Gastrocnemius medialis (tissue), 4 donors: ENCODE data around the gene GNB1L.

ENCODE experiments used
- POLR2A ChIP-seq, 2 donors: fragments of 450-650 bp; IDR thresholded peaks; one replicate each; pipeline ENCODE4 v1.6.1; 2017; ENCODE audit warnings: antibody characterized with exemption in 2 of 2, mild to moderate bottlenecking in 2 of 2, moderate library complexity in 2 of 2
- TF ChIP-seq, protein P1 (sequence below), 5 experiments: fragments of 450-650 bp in 3 of 5; fragments of 200-600 bp in 2 of 5; sonication (generic) in 2 of 5; IDR thresholded peaks in 4 of 5; conservative IDR thresholded peaks in 1 of 5; 1 replicate in 4 of 5; 2 replicates in 1 of 5; pipeline ENCODE4 v1.5.1; 2016 to 2019; ENCODE audit warnings: antibody characterized with exemption in 5 of 5, mild to moderate bottlenecking in 3 of 5, moderate library complexity in 3 of 5

DNA sequence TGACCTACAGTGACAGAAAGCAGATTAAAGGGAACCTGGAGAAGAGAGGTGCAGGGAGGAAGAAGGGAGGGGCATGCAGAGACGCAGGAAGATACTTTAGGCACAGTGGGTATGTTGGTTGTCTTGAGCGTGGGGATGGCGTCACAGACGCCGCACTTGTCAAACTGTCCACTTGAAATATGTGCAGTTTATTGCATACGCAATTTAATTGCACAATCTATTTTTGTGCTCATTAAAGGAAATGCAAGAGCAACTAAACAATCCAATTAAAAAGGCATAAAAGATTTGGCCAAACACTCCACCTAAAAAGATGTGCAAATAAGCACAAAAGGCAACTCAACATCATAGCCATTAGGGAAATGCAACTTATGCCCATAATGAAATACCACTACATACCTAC lies 16.8 kb downstream of the GNB1L start:
- TF ChIP-seq, protein P1, sequence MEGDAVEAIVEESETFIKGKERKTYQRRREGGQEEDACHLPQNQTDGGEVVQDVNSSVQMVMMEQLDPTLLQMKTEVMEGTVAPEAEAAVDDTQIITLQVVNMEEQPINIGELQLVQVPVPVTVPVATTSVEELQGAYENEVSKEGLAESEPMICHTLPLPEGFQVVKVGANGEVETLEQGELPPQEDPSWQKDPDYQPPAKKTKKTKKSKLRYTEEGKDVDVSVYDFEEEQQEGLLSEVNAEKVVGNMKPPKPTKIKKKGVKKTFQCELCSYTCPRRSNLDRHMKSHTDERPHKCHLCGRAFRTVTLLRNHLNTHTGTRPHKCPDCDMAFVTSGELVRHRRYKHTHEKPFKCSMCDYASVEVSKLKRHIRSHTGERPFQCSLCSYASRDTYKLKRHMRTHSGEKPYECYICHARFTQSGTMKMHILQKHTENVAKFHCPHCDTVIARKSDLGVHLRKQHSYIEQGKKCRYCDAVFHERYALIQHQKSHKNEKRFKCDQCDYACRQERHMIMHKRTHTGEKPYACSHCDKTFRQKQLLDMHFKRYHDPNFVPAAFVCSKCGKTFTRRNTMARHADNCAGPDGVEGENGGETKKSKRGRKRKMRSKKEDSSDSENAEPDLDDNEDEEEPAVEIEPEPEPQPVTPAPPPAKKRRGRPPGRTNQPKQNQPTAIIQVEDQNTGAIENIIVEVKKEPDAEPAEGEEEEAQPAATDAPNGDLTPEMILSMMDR (IDR thresholded peaks at IDR 0.05 in 4 of 5, conservative IDR thresholded peaks at IDR 0.05 in 1 of 5) = no peak
- TF ChIP-seq POLR2A (IDR thresholded peaks at IDR 0.05) = no peak
